ENCODE measurements around the gene SCYL1.

SCYL1 gene

DNA sequence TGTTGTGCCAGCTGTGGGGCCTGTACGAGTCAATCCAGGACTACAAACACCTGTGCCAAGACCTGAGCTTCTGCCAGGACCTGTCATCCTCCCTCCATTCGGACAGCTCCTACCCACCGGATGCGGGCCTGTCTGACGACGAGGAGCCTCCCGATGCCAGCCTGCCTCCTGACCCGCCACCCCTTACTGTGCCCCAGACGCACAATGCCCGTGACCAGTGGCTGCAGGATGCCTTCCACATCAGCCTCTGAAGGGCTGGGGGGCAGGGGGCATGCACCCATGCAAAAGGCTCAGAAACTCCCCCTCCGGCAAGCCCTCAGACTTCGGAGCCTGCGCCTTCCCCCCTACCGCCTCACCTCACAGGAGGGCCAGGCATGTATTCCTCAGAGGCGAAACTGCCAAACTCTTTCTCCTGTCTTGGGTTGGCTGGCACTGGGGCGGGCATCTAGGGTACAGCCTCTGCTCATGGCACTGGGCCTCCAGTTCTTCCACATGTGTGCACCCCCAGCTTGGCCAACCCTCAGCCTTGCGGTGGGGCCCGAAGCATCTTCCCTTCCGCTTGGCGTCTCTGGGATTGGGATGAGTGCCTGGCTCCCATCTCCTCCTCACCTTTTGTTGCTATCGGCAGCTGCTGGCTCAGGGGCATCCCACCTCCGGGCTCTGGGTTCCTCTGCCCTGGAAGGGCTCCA lies 48.7 kb downstream of the SCYL1 start:
- peaks cover 9 to 12% of the 10 kb centered on the region in 2 experiments for H3K36me3 ChIP-seq (ENCODE audit: control insufficient read depth in 1 of 2, insufficient read depth in 2 of 2, low read length in 2 of 2)
- DNase-seq, result no peak
- H3K79me2 ChIP-seq (ENCODE audit: control insufficient read depth, insufficient read depth, low read length, poor library complexity), result peaks cover 20% of the 10 kb centered on the region
- peak overlapping the region; percentile 21 for H4K91ac ChIP-seq (ENCODE audit: low read depth, low read length)
- peaks cover 43 to 44% of the 10 kb centered on the region in 2 experiments for H3K4me1 ChIP-seq (ENCODE audit: control insufficient read depth in 1 of 2, insufficient read depth in 2 of 2, low read length in 2 of 2)
- H3K9me3 ChIP-seq (ENCODE audit: insufficient read depth, low read depth, low read length), result no peaks in the 10 kb centered on the region
- H2BK12ac ChIP-seq (ENCODE audit: low read length), result no peak overlapping the region
- peak overlapping the region; percentile 87 for H3K4me2 ChIP-seq (ENCODE audit: low read length)
- H3K79me1 ChIP-seq (ENCODE audit: low read length), result peaks cover 27% of the 10 kb centered on the region
- no peak overlapping the region for H4K12ac ChIP-seq (ENCODE audit: low read depth, low read length)
- H3K9ac ChIP-seq (ENCODE audit: low read length), result peak overlapping the region; percentile 15
- H2BK120ac ChIP-seq (ENCODE audit: insufficient read depth, low read length, poor library complexity), result no peak overlapping the region
- H2AFZ ChIP-seq (ENCODE audit: insufficient read depth, low read length, poor library complexity), result no peak overlapping the region
- no peak overlapping the region for H3K18ac ChIP-seq (ENCODE audit: low read length)
- WGBS (ENCODE audit: extremely low coverage, insufficient coverage, insufficient read length), result no CpG with 5 or more reads among the region's 22 CpGs
- peak overlapping the region; percentile 1 for H3K4ac ChIP-seq (ENCODE audit: low read depth, low read length)
- no peak overlapping the region for H2BK5ac ChIP-seq (ENCODE audit: low read depth, low read length, poor library complexity)
- no peak overlapping the region for H3K14ac ChIP-seq (ENCODE audit: low read length)
- H4K8ac ChIP-seq (ENCODE audit: low read depth, low read length), result no peak overlapping the region
- H3K23ac ChIP-seq (ENCODE audit: low read length), result no peak overlapping the region
- peak overlapping the region; percentile 87 for H3K4me3 ChIP-seq (ENCODE audit: low read depth, low read length)
- H3K27me3 ChIP-seq (ENCODE audit: insufficient read depth, low read length), result no peaks in the 10 kb centered on the region
- H3K27ac ChIP-seq (ENCODE audit: low read depth, low read length), result no peak overlapping the region
- no peak overlapping the region for H2AK5ac ChIP-seq (ENCODE audit: low read length)

DNA sequence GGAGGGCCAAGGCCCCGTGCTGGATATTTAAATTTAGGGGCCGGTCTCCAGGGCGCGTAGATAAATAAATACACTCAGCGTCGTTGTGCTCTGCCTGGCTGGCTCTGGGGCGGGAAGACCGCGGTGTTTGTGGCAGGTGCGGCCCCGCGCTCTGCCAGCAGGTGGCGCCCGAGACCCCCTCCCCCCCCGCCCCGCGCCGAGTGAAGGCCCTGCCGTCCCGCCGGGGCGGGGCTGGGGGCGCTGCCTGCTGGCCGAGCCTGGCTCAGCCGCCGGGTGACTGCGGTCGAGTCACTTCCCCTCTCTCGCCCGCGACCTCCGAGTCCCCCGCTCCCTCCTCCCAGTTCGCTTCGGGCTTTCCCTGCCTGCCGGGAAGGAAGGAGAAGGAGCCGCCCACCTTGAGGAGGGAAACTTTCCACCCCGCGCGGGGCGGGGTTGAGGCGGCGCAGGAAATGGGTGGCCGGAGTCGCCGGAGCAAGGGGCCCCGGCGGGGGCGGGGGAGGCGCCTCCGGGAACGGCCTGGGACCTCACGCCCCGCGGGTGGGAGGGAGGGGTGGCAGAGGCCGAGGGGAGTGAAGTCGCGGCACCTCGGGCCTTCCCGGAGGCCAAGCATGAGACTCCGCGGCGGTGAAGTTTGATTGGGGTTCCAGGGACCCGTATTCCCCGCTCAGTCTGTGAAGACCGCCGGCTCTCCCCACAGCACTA lies 49.4 kb downstream of the SCYL1 start:
- Histone ChIP-seq H3K4me1 (ENCODE audit: control insufficient read depth in 1 of 2, insufficient read depth in 2 of 2, low read length in 2 of 2) (peaks cover 38 to 39% of the 10 kb centered on the region in 2 experiments), H4K91ac (ENCODE audit: low read depth, low read length) (peak overlapping the region; percentile 39), H3K27ac (ENCODE audit: low read depth, low read length) (peak overlapping the region; percentile 67), H4K12ac (ENCODE audit: low read depth, low read length) (no peak overlapping the region), H3K9ac (ENCODE audit: low read length) (no peak overlapping the region), H3K27me3 (ENCODE audit: insufficient read depth, low read length) (no peaks in the 10 kb centered on the region), H3K9me3 (ENCODE audit: insufficient read depth, low read depth, low read length) (no peaks in the 10 kb centered on the region), H3K36me3 (ENCODE audit: control insufficient read depth in 1 of 2, insufficient read depth in 2 of 2, low read length in 2 of 2) (peaks cover 8 to 14% of the 10 kb centered on the region in 2 experiments), H2BK5ac (ENCODE audit: low read depth, low read length, poor library complexity) (peak overlapping the region; percentile 27), H3K79me2 (ENCODE audit: control insufficient read depth, insufficient read depth, low read length, poor library complexity) (peaks cover 19% of the 10 kb centered on the region), H2AFZ (ENCODE audit: insufficient read depth, low read length, poor library complexity) (no peak overlapping the region), H3K4me3 (ENCODE audit: low read depth, low read length) (no peak overlapping the region), H2AK5ac (ENCODE audit: low read length) (no peak overlapping the region), H3K79me1 (ENCODE audit: low read length) (peaks cover 26% of the 10 kb centered on the region), H3K4ac (ENCODE audit: low read depth, low read length) (peak overlapping the region; percentile 1), H3K14ac (ENCODE audit: low read length) (peak overlapping the region; percentile 70), H3K18ac (ENCODE audit: low read length) (peak overlapping the region; percentile 46), H2BK120ac (ENCODE audit: insufficient read depth, low read length, poor library complexity) (no peak overlapping the region), H3K23ac (ENCODE audit: low read length) (no peak overlapping the region), H4K8ac (ENCODE audit: low read depth, low read length) (peak overlapping the region; percentile 78), H2BK12ac (ENCODE audit: low read length) (no peak overlapping the region), H3K4me2 (ENCODE audit: low read length) (peak overlapping the region; percentile 87)
- peak; percentile 85 to 86 for DNase-seq
- WGBS (ENCODE audit: extremely low coverage, insufficient coverage, insufficient read length), result no CpG with 5 or more reads among the region's 67 CpGs

DNA sequence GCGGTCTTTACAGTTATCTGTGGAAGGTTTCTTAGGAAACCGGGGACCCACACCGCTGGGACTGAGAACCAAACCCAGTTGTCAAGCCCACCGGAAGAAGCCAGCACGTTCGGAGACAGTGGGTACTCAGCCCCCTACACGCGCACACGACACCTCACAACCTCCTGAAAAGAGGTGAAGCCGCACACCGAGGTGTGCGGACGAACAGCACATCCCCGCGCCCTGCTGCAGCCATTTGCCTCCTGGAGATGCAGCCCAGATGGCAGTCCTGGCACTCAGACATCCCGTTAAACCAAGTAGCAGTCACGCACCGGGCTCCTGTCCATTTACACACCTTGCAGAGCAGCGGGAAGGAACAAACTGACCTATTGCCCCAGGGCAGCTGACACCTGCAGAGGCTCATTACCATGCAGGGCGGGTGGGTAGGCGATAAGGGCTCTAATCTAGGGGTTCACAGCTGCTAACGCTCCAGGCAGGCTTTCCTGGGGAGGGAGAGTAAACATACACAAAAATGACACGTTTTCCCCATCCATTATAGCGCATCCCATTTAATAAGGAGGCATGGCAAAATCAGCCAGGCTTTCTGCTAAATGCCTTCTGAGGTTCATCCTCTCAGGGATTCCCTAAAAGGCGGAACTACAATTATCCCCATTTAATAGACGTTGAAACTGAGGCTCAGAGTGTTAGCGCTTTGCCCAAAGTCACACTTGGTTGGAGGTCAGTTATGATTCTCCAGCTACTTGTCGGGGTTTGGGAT lies 50.1 kb downstream of the SCYL1 start:
- H4K12ac ChIP-seq (ENCODE audit: low read depth, low read length), result peak overlapping the region; percentile 81
- H3K14ac ChIP-seq (ENCODE audit: low read length), result peak overlapping the region; percentile 70
- no peak overlapping the region for H3K9ac ChIP-seq (ENCODE audit: low read length)
- H3K27me3 ChIP-seq (ENCODE audit: insufficient read depth, low read length), result no peaks in the 10 kb centered on the region
- peaks cover 37% of the 10 kb centered on the region in 2 experiments for H3K4me1 ChIP-seq (ENCODE audit: control insufficient read depth in 1 of 2, insufficient read depth in 2 of 2, low read length in 2 of 2)
- peak overlapping the region; percentile 39 for H4K91ac ChIP-seq (ENCODE audit: low read depth, low read length)
- peak overlapping the region; percentile 63 for H3K4me3 ChIP-seq (ENCODE audit: low read depth, low read length)
- peak overlapping the region; percentile 67 for H4K8ac ChIP-seq (ENCODE audit: low read depth, low read length)
- H2AFZ ChIP-seq (ENCODE audit: insufficient read depth, low read length, poor library complexity), result no peak overlapping the region
- peak in 1 of 2 donors; percentile 61 for DNase-seq
- peak overlapping the region; percentile 71 for H2AK5ac ChIP-seq (ENCODE audit: low read length)
- H3K4ac ChIP-seq (ENCODE audit: low read depth, low read length), result no peak overlapping the region
- H3K23ac ChIP-seq (ENCODE audit: low read length), result no peak overlapping the region
- peak overlapping the region; percentile 8 for H2BK12ac ChIP-seq (ENCODE audit: low read length)
- peaks cover 15 to 17% of the 10 kb centered on the region in 2 experiments for H3K36me3 ChIP-seq (ENCODE audit: control insufficient read depth in 1 of 2, insufficient read depth in 2 of 2, low read length in 2 of 2)
- peaks cover 20% of the 10 kb centered on the region for H3K79me1 ChIP-seq (ENCODE audit: low read length)
- peaks cover 14% of the 10 kb centered on the region for H3K79me2 ChIP-seq (ENCODE audit: control insufficient read depth, insufficient read depth, low read length, poor library complexity)
- H2BK5ac ChIP-seq (ENCODE audit: low read depth, low read length, poor library complexity), result peak overlapping the region; percentile 27
- H3K27ac ChIP-seq (ENCODE audit: low read depth, low read length), result peak overlapping the region; percentile 67
- WGBS (ENCODE audit: extremely low coverage, insufficient coverage, insufficient read length), result no CpG with 5 or more reads among the region's 28 CpGs
- no peak overlapping the region for H2BK120ac ChIP-seq (ENCODE audit: insufficient read depth, low read length, poor library complexity)
- H3K9me3 ChIP-seq (ENCODE audit: insufficient read depth, low read depth, low read length), result no peaks in the 10 kb centered on the region
- H3K18ac ChIP-seq (ENCODE audit: low read length), result peak overlapping the region; percentile 46
- H3K4me2 ChIP-seq (ENCODE audit: low read length), result peak overlapping the region; percentile 68

DNA sequence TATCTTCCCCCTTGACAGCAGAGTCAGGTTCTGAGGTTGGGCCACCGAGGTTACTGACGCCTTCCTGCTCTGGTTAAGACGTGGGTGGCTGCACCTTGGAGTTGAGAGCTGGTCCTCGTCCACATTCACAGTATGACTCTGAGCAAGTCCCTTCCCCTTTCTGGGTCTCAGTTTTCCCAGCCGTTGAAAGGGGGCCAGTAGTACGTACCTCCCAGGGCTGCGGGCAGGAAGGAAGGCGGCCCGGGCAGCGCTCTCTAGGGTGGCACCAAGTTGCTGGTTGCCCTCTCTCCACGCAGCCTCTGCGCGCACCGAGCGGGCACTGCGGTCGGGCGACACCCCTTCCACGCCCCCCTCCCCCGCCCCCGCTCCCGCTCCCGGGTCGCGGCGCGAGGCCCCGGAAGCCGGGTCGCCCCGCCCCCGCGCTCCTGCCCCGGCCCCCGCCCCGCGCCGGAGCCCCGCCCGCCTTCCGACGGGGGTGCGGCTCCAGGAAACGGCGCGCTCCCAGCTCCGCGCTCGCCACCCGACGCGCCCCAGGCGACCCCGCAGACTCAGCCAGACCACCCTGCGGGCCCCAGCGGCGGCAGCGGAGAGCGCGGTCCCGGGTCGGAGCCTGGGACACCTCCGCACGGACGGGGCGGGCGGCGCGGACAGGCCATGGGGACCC lies 50.8 kb downstream of the SCYL1 start, which contains the start of gene EHBP1L1:
Gene EHBP1L1, plus strand, starts transcription at position 486 of the 664 bp plus-strand sequence. CDS start 250 bp downstream, outside the sequence.
- no peak within 1 kb of the TSS for H3K23ac ChIP-seq (ENCODE audit: low read length)

More for the DNA sequence above, 50.8 kb downstream of the SCYL1 start, which contains the start of gene EHBP1L1:
- Histone ChIP-seq H2BK120ac (ENCODE audit: insufficient read depth, low read length, poor library complexity) (peak within 1 kb of the TSS; percentile 58), H2AFZ (ENCODE audit: insufficient read depth, low read length, poor library complexity) (peak within 1 kb of the TSS; percentile 56), H2BK5ac (ENCODE audit: low read depth, low read length, poor library complexity) (peak within 1 kb of the TSS; percentile 2), H2AK5ac (ENCODE audit: low read length) (peak within 1 kb of the TSS; percentile 71), H2BK12ac (ENCODE audit: low read length) (peak within 1 kb of the TSS; percentile 44), H3K79me1 (ENCODE audit: low read length) (peaks cover 16% of the 10 kb centered on the region), H3K4me1 (ENCODE audit: control insufficient read depth in 1 of 2, insufficient read depth in 2 of 2, low read length in 2 of 2) (peaks cover 37 to 40% of the 10 kb centered on the region in 2 experiments), H4K8ac (ENCODE audit: low read depth, low read length) (peak within 1 kb of the TSS; percentile 79), H4K91ac (ENCODE audit: low read depth, low read length) (peak within 1 kb of the TSS; percentile 77), H3K79me2 (ENCODE audit: control insufficient read depth, insufficient read depth, low read length, poor library complexity) (peaks cover 10% of the 10 kb centered on the region), H3K36me3 (ENCODE audit: control insufficient read depth in 1 of 2, insufficient read depth in 2 of 2, low read length in 2 of 2) (peaks cover 21 to 24% of the 10 kb centered on the region in 2 experiments), H3K4me3 (ENCODE audit: low read depth, low read length) (peak within 1 kb of the TSS; percentile 72), H3K9ac (ENCODE audit: low read length) (peak within 1 kb of the TSS; percentile 14), H3K18ac (ENCODE audit: low read length) (peak within 1 kb of the TSS; percentile 78), H3K4me2 (ENCODE audit: low read length) (peak within 1 kb of the TSS; percentile 71), H4K12ac (ENCODE audit: low read depth, low read length) (peak within 1 kb of the TSS; percentile 91), H3K27me3 (ENCODE audit: insufficient read depth, low read length) (no peaks in the 10 kb centered on the region), H3K27ac (ENCODE audit: low read depth, low read length) (no peak within 1 kb of the TSS), H3K14ac (ENCODE audit: low read length) (peak within 1 kb of the TSS; percentile 90), H3K4ac (ENCODE audit: low read depth, low read length) (peak within 1 kb of the TSS; percentile 71), H3K9me3 (ENCODE audit: insufficient read depth, low read depth, low read length) (no peaks in the 10 kb centered on the region)
- WGBS (ENCODE audit: extremely low coverage, insufficient coverage, insufficient read length), result no CpG with 5 or more reads among the region's 69 CpGs
- peak in 1 of 2 donors; percentile 53 for DNase-seq

Measured in trophoblast cell (in vitro differentiated cells and primary cell).